Kidney tubule cell (primary cell): Measurements from ENCODE around the gene TMEM132D.

Experiments
- DNase-seq: peaks from one replicate; pipeline ENCODE4 v3.0.0-alpha.2; 2018; ENCODE audit warnings: low spot score

The TMEM132D gene

DNA sequence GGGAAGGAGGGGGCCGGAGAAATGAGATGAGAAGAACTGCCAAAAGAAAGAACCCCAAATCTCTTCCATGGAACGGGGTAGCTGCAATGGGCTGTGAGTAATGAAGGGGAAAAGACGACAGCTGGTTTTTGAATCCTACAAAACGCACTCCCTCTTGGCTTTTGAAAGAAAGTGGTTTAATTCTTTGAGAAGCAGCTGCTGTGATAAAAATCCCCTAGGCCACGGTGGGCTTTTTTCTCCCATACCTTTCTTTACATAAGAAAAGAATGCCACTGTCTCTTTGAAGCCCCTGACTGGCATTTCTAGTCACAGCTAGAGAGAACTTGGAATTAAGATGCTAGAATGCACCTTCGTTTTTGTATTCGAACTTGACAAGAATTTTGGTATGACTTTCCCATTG lies 564.5 kb downstream of the TMEM132D start:
- no peak for DNase-seq

DNA sequence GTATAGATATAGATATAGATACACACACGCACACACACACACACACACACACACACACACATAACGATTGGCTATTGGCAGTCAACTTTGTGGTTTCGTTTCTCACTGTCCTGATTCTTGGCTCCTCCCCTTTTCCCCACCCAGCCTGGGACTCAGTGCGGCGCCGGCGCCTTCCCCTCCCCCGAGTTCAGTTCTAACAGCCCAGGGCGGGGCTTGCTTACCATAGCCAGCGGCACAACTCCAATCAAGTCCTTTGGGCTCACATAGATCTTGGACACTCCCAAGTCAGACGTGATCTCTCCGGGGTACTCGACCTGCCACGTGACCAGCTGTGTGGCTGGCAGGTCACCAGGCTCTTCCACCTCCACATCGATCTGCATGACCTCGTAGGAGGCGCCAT lies 566.4 kb downstream of the TMEM132D start:
- no peak for DNase-seq

DNA sequence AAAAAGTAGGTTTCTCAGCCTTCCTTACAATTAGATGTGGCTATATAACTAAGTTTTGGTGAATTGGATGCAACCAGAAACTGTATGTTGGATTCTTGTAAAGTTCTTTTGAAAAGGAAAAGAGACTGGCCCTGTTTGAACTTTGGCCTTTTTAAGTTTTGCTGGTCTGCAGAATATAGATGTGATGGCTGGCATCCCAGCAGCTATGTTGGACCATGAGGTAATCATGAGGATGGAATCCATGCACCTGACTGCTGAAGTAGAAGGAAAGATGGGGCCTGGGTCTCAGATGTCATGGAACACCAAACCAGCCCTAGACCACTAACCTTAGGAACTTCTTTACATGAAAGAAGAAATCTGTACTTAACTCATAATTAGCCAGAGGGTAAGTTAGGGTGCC lies 568.1 kb downstream of the TMEM132D start:
- no peak for DNase-seq

DNA sequence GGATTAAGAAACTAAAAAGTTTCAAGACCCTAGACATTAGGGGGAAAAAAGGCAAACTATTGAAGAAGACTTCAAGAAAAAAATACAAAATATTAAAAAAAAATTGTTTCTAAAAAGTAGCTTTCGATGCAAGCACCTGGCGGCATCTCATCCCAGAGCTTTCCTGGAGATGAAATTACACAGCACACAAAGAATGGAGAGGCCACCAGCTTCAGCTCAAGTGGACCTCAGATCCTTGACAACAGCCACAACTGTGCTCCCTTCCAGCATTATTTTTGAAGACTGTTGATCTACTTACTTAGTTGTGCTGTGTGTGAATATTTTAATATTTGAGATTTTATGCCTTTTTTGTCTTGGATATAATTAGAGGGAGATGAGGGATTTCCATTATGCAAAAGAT lies 571.5 kb downstream of the TMEM132D start:
- DNase-seq: no peak

DNA sequence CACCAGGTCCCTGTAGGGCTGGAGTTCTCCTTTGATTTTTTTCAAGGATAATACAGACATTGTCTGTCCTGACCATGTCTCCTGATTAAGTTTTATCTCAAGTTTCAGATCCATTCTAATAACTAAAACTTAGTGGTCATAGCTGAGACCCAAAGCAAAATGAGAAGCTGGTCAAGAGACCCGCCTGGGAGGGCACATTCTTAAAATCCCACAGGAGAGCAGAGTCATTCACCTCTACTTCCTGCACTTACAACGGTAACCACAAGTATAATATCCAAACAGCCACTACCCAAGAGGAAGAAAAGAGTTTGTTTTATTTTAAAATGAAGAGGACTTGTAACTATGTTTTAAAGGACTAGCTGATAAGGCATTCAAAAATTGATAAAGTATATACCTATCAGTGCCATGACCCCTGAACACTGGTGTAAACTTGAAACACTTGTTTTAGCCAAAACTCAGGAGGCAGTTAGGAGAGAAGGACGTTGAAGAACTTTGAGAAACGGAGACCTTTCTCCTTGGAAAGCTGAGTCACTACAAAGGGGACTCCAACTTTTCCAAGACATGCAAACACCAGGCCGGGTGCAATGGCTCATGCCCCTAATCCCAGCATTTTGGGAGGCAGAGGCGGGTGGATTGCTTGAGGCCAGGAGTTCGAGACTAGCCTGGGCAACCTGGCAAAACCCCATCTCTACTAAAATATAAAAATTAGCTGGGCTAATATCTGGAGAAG lies 572.3 kb downstream of the TMEM132D start:
- DNase-seq: no peak

DNA sequence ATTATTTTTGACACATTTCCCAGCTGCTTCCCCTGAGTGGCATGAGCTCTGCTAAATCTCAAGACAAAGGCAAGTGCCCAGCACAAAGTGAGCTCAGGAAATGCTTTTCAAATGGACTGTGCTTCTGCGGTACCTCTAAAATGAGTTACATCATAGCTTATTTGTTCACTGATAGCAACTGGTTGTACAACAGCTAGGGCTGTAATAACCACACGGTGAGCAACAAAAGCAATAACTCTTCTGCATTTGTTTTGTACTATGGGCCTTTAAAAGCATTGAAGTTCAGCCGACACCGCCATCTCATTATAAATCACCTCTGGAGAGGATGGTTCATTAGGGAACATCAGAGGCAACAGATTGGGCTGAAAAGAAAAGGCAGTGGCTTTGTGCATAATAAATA lies 575.6 kb downstream of the TMEM132D start:
- DNase-seq: no peak

DNA sequence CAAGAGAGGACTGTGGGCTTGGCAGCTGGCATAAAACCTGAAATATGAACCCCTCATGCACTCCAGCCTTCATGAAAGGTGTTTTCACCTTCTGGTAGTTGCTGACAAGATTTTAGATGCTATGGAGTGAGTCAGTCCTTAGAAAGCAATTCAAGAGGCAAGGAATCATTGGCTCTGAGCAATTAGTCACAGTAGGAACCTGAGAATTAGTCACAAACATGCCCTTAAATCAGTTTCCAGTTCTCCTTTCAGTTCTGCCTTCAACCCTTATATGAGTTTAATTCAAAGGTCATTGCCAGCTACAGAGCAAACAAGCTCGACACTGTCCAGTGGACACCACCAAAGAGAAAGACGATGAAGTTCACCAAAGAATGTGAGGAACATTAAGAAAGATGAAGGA lies 578.3 kb downstream of the TMEM132D start:
- peak; percentile 28 for DNase-seq

DNA sequence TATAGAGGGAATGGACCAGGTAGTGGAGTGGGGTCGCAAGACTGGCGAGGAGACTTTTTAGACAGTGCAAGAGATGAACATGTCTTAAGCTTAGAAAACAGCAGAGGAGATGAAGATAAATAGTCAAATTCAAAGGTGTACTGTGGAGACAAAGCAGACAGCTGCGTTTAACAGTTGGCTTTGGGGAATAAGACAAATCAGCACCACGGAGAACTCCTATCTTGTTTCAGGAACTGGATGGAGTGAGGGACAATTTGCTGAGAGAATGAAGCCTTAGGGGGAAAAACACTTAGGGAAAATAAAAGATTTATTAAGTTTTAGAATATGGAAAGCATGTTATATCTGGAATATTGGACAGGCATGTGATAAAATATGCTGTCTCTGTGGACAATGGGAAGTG lies 591.8 kb downstream of the TMEM132D start:
- DNase-seq: no peak

DNA sequence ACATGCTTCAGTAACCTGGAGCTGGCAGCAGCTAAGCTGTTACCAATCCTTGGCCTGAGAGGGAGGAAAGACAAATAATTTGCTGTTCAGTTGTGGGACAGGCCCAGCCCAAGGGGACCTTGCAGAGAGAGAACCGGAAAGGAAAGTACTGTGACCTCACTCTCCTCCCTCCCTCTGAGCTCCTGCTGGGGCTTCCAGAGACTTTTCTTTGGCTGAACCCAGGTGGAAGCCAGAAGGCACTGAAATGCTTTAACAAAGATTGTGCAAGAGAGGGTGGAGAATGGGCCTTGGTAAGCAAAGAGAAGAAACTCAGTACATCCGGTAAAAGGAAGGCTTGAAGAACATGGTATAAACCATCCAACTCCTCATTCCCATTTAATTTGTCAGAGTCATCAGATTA lies 593.5 kb downstream of the TMEM132D start:
- DNase-seq: peak; percentile 12

DNA sequence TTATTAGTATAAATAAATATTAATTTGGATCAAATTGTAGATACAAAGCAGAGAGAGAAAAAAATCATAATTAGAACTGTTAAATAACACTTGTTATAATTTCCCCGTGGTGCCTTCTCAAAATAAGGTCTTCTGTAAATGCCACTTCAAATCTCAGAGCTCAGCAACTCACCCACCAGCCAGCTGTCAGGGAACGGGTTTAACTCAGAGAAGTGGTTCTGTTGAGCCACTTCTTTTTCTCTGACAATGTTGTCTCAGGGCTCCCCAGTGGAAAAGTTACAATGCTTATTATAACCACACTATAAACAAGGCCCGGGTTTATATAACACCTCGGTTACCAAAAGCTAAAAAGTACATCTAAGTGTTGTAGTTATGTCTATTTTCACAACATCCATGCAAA lies 598.0 kb downstream of the TMEM132D start:
- no peak for DNase-seq

DNA sequence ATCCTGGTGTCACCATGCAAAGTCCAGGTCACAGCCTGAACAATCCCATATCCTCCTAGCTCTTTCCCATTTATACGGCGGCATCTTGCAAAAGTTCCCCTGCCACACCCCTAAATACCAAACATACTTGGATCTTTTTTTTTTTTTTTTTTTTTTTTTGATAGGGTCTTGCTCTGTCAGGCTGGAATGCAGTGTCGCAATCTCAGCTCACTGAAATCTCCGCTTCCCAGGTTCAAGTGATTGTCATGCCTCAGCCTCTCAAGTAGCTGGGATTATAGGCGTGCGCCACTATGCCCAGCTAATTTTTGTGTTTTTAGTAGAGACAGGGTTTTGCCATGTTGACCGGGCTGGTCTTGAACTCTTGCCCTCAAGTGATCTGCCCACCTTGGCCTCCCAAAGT lies 599.3 kb downstream of the TMEM132D start:
- no peak for DNase-seq

DNA sequence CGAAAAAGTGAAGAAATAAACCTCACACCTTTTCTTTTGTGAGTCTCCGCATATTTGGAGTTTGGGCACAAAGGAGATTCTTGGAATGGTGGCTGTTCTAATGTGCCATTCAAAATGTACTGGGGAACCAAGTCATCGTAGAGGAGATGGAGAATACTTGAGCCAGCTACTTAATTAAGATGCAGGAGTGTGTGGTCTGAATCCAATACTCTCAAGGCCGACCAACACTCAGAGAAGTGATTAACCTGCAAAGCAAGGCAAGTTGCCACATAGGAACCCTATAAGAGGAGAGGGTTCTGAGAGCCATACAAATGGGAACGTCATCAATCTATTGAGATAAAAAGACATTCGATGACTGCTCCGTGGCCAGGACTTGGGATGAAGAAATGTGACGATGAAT lies 603.8 kb downstream of the TMEM132D start:
- DNase-seq: no peak

DNA sequence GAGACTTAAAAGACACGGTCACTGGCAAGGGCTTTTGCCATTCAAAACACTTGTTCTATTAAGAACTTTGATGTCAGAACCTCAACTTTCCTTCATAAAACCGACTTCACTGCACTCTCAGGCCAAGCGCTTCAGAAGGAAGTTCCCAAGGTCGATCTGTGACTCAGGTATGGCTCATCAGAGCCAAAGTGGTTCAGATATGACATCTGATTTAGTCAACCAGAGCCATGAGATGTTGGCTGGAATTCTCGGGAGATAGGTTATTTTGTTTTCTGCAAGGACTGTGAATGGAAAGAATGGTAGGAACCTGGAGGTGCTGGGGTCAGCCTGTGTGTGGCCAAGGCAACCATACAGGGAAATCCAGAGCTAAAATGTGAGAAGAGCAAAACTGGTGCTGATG lies 604.9 kb downstream of the TMEM132D start:
- DNase-seq: peak; percentile 9

DNA sequence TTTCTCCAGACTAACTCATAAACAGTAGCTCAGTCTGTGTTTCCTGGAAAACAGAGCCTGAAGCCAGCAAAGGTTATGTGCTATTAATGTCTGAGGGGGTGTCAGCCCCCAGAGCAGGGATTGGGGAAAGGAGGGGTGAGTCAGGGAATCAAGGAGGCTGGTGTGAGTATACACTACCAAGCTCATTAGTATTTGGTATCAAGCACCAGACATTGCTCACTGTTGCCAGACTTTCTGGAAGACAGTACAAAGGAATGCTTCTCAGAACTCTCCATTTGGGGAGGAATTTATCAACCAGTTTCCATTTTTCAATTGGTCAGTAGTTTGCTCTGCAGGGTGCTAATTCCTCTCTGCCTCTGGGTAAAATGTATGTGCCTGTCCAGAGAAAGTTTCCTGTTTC lies 607.2 kb downstream of the TMEM132D start:
- no peak for DNase-seq

DNA sequence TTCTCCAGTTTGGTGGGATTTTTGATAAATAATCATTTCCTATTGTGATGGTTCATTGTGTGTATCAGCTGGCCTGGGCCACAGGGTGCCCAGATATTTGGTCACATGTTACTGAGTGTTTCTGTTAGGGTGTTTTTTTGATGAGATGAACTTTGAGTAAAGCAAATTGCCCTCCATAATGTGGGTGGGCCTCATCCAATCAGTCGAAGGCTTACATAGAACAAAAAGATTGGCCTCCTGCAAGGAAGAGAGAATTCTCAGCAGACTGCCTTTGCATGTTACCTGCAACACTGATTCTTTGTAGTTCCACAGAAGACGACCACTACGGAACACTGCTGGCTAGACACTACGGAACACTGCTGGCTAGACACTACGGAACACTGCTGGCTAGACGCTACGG lies 609.0 kb downstream of the TMEM132D start:
- DNase-seq: no peak

DNA sequence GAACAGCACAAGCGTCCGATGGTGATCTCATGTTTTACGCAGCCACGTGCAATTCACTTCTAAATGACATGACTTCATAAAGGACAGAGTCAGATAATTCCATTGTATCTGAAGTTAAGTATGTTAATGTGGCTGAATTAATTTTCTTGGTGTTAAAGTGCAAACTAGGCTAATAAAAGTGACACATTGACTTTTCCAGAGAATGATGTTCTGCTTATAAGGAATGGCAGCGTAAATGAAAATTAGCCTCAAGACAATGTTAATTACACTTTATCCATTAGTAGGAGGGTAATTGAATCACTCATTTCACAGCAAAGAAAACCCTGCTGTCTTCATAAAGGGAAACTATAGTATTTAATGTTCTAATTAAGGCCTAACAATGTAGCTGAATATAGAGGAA lies 624.1 kb downstream of the TMEM132D start:
- DNase-seq: no peak

DNA sequence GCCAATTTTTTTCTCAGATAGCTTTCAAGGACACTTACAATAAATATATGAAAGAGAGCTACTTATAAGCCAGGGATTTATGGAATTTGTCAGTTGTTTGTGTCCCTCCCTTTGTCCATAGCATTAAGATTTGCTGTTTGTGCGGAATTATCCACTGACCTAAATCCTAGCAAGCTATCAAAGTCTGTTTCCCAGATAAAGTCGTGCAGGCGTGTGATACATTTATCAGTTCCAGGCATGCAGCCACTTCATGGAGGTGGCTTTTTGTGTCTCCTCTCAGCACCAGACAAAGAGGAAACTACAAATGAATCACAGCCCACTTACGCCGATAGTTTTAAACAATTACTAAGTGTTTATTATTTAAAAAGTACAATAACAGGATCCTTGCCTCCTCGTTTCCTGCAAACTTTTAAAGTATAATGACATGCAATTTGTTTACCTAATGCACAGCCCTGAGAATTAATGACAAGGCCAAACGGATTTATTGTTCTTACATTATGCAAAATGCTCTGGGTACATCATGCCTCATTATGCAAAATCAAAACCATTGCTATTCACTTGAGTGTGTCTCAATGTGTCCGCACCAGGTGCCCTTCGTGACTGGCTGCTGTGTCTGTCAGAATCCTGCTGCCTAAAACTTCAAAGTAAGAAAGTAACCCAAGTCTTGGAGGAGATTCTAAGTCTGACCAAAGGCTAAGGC lies 627.3 kb downstream of the TMEM132D start:
- no peak for DNase-seq

DNA sequence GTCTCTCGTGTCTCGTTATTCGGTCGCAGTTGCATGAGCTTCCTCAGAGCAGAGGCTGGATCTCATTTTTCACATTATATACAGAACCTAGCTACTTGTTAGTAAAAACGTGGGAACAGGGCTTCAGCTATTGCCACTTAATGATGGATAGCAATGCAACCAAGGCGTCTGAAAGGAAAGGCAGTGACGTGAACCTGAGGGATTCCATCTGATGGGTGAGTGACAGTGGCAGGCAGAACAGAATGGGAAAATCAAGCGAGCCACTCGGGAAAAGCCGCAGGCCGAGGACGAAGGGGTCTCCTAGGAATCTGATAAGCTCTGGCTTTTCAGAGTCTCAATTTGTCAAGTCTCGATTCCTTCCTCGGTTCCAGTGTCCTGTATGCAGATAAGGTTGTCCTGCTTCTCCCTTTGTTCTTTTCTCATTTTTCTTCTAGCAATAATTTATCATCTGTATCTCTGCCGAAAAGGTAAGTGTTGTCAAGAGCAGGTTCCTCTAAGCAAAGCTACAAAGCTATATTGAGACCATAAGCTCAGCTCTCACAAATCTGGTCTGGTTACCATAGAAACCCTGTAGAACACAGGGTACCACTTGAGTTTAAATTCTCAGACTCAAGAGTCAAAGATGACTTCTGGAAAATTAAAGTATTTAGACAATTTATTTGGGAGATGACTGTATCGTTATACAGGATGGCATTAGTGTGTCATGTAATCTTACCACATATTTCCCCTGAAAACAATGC lies 633.9 kb downstream of the TMEM132D start:
- no peak for DNase-seq

DNA sequence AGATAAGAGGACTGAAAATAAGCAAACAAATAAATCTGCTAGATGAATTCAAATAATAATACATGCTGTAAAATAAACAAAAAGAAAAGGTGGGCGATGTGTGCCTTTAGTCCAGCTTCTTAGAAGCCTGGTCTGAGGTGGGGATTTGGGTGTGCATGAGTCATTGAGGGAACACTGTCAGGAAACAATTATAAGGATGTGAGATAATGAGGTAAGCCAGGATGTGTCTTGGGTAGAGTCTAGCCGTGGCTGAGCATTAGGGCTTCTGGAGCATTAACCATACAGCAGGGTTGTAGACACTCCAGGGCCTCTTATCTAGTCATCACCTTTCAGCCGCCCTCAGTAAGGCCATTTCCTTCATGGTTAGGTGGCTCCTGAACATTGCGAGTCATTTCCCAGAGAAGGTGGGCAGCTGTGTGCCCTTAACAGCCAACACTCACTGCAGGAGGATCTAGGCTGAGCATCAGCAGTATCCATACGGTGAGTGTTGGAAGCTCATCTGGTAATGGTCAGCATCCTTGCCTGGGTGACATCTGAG lies 645.0 kb downstream of the TMEM132D start:
- peak; percentile 27 for DNase-seq

DNA sequence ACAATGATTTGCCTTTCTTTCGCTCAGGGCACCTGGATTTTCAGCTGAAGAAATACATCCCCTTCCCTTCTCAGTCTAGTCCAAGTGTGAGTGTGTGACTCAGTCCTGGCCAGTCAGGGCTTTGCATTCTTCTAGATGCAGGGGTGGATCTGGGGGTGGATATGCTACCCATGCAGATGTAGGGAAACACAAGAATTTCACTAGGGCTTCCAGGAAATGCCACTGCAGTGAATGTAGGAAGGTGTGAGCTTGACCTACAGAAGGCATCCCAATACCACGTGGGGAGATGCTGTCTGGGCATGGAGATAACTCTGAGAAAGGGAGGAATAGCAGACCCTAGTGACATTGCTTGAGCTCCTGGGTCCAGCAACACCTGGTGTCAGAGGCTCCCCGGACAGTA lies 646.3 kb downstream of the TMEM132D start:
- peak; percentile 21 for DNase-seq

DNA sequence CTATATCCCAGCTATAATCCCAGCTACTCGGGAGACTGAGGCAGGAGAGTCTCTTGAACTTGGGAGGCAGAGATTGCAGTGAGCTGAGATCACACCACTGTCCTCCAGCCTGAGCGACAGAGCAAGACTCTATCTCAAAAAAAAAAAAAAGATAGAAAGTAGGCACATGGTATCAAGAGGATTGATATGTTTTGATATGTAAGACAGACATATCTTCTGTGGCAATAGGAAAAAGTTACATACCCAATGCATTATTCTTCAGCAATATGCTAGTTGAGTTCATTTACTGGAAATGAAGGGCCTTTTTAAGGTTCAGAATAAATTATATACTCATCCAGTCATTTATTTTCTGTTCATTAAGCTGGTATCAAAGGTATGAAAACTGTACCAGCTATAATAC lies 657.2 kb downstream of the TMEM132D start:
- no peak for DNase-seq

DNA sequence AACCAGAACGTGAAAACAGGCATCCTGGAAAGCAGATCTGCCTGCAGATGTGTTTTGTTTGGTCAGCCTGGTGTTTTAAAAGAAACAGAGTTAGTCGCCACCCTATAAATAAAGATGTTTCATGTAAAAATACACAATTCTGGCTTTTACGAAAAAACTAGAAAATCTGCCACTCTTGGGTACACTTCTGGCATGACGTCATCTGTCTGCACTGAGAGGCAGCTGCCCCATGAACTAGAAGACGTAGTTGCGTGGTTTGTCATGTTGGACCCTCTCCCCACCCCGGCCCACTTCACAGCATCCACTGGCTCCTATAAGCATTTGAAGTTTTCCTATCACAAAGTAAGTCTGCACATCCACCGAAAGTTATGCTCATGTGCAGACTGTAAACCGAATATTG lies 658.1 kb downstream of the TMEM132D start:
- DNase-seq: no peak

DNA sequence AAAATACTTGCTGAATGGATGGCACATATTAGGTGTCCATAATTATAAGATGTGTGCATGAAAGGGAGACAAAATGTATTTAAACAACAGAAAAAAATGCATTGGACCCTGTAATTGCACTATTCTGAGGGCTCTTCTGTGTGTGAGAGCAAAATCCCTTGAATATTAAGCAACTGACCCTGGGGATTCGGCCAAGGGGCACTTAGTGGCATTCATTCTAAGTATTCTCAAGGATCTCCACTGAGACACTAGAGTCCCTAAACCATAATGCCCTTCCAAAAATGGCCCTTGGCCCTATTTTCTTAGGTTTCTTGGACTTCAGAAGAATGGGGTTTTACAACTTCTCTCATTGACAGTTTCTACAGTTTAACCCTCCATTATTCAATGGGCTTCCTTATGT lies 662.0 kb downstream of the TMEM132D start:
- no peak for DNase-seq
